ENCODE measurements around the gene MMP11. TPM values are rescaled to one million over a fixed set of nuclear protein-coding genes. Genes with fewer than 3 reads are reported as not detected.
A peak's percentile ranks its signal among the peaks of the same experiment; 100 is the strongest.

MMP11 gene
- total and polyA plus RNA-seq, 8 donors: 0.43 to 17.6 (median 0.74) TPM

DNA sequence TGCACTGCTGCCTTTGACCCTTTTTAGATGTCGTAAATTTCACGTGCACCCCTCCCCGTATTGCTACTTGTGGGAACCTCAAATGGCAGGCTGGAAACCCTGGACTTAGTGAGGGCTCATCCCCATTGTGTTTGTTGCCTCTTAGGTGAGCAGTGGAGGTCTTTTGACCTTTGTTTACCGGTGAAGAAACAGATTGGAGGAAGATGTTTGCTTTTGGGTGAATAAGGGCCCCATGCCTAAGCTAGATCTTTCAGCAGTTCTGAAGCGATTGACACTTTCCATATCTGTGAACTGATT lies 14.9 kb downstream of the MMP11 start:
- Histone ChIP-seq H3K4me3 (peak overlapping the region; percentile 60 to 94 (median 88)), H3K27ac (peak overlapping the region; percentile 97 to 100 (median 99)), H3K27me3 (no peaks in the 10 kb centered on the region), H3K4me1 (peaks cover 16 to 33% (median 16%) of the 10 kb centered on the region in 3 donors), H3K36me3 (peaks cover 0 to 8% (median 0%) of the 10 kb centered on the region in 3 donors), H3K9me3 (no peaks in the 10 kb centered on the region)
- TF ChIP-seq, protein P1, sequence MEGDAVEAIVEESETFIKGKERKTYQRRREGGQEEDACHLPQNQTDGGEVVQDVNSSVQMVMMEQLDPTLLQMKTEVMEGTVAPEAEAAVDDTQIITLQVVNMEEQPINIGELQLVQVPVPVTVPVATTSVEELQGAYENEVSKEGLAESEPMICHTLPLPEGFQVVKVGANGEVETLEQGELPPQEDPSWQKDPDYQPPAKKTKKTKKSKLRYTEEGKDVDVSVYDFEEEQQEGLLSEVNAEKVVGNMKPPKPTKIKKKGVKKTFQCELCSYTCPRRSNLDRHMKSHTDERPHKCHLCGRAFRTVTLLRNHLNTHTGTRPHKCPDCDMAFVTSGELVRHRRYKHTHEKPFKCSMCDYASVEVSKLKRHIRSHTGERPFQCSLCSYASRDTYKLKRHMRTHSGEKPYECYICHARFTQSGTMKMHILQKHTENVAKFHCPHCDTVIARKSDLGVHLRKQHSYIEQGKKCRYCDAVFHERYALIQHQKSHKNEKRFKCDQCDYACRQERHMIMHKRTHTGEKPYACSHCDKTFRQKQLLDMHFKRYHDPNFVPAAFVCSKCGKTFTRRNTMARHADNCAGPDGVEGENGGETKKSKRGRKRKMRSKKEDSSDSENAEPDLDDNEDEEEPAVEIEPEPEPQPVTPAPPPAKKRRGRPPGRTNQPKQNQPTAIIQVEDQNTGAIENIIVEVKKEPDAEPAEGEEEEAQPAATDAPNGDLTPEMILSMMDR (IDR thresholded peaks at IDR 0.05): no peak
- no peak for FAIRE-seq
- intact Hi-C loops (cut with DNase I): no loop called here
- WGBS, 2 donors: 0% methylated on average over 5 of the region's 5 CpGs
- ATAC-seq: peak; percentile 1 to 16 (median 11)
- DNase-seq: no peak

DNA sequence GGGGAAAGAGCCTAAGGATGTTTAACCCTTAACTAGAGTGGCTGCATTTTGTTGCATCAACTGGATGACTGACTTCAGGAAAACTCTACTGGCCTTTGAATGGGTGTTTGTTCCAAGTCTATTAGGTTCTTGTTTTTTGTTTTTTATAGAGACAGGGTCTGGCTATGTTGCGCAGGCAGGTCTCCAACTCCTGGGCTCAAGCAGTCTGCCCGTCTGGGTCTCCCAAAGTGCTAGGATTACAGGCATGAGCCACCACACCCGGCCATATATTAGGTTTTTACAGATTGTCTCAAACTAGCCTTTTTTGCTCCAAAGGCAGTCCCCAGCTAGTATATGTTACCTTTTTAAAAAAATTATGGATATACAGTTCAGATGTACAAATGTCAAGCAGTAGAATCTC lies 15.3 kb downstream of the MMP11 start:
- FAIRE-seq: no peak
- no peaks in the 10 kb centered on the region for H3K27me3 ChIP-seq
- ATAC-seq: no peak
- DNase-seq: peak in 1 of 6 donors; percentile 4
- H3K4me3 ChIP-seq: peak overlapping the region; percentile 60 to 94 (median 88)
- TF ChIP-seq, protein P1 (IDR thresholded peaks at IDR 0.05): no peak
- no peaks in the 10 kb centered on the region for H3K9me3 ChIP-seq
- peaks cover 16 to 33% (median 16%) of the 10 kb centered on the region in 3 donors for H3K4me1 ChIP-seq
- intact Hi-C loops (cut with DNase I): no loop called here
- peaks cover 0 to 11% (median 0%) of the 10 kb centered on the region in 3 donors for H3K36me3 ChIP-seq
- H3K27ac ChIP-seq: no peak overlapping the region
- 60 to 64% methylated on average over 3 of the region's 3 CpGs for WGBS, 2 donors

DNA sequence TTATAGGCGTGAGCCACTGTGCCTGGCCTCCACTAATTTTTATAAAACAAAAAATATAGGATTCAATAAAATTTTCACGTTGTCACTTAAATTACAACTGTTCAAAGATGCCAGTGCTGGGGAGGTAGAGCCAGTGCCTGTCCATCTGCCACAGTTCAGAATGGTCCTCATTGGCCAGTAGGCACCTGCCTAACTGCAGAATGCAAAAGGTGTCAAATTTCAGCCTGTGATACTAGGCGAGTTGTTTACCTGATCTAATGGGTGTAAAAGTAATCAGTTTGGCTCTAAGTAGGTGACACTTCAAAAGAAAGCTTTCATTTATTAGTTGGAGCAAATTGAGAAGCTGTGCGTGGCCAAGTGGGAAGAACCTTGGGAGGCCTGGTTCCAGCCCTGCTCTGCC lies 16.5 kb downstream of the MMP11 start:
- intact Hi-C loops (cut with DNase I): no loop called here
- WGBS, 2 donors: 34 to 38% methylated on average over 4 of the region's 4 CpGs
- Histone ChIP-seq H3K9me3 (no peaks in the 10 kb centered on the region), H3K36me3 (peaks cover 0 to 21% (median 2%) of the 10 kb centered on the region in 3 donors), H3K27ac (no peak overlapping the region), H3K4me3 (no peak overlapping the region), H3K27me3 (no peaks in the 10 kb centered on the region), H3K4me1 (peaks cover 10 to 28% (median 10%) of the 10 kb centered on the region in 3 donors)
- TF ChIP-seq, protein P1 (IDR thresholded peaks at IDR 0.05): no peak
- DNase-seq (peak in 1 of 6 donors; percentile 18), FAIRE-seq (no peak), ATAC-seq (no peak)

DNA sequence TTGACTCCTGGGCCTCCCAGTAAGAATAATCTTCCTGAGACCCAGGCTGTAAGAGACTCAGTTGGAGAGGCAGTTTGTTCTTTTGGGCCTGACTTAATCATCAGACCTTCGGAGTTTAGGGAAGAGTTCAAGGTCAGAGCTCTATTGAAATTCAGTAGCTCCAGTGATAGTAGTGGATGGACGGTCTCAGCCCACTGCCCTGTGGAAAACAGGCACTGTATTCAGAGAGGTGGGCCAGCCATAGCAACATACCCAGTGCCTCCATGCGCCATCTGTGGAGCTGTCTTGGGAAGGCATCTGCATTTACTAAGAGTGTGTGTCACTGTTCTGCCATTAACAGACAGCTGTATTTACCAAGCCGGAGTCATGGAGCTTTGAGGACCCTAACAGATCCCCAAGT lies 17.0 kb downstream of the MMP11 start:
- H3K27me3 ChIP-seq: no peaks in the 10 kb centered on the region
- H3K4me1 ChIP-seq: peaks cover 8 to 24% (median 9%) of the 10 kb centered on the region in 3 donors
- ATAC-seq: no peak
- peak in 1 of 6 donors; percentile 8 for DNase-seq
- intact Hi-C loops (cut with DNase I): no loop called here
- peaks cover 0 to 26% (median 7%) of the 10 kb centered on the region in 3 donors for H3K36me3 ChIP-seq
- H3K27ac ChIP-seq: no peak overlapping the region
- 61 to 62% methylated on average over 4 of the region's 4 CpGs for WGBS, 2 donors
- H3K4me3 ChIP-seq: no peak overlapping the region
- TF ChIP-seq, protein P1 (IDR thresholded peaks at IDR 0.05): no peak
- no peaks in the 10 kb centered on the region for H3K9me3 ChIP-seq
- FAIRE-seq: no peak

DNA sequence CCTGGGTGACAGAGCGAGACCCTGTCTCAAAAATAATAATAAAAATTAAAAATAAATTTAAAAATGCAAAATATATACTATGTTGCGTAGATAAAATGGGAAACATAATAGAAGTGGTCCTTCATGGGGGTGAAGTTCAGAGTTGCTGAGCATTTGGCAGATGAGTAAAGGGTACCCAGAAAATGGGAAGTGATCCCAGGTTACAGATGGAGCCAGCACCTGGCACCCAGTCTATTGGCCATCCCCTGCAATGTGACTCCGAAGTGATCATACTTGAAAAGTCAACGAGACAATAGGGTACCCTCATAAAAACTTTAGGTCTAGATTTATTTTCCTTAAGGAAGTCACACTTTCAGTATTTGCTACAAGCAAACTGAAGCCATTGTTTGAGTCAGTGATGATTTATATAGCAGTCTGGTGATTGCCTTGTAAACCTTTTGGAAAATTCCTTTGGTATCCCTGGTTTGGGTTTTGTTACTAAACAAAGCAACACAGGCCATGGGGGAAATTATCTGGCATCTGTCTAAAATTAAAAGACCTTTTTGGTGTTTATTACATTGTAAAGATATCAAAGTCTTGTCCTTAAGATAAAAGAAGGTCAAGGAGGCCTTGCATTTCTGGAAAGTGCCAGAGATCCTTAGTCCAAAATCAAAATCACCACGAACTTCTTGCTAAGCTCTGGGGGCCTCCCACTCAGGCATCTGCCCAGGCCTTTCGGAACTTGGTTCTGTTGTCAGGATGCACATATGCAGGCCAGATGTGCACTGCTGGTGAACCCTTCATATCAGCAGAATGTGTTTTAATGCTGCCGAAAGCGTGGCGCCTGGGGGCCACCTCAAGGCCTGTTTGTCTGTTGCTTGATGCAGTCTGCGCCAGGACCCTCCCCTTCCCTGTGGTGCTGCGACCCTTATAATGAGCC lies 18.4 kb downstream of the MMP11 start:
- TF ChIP-seq, protein P1 (IDR thresholded peaks at IDR 0.05): no peak
- ATAC-seq: no peak
- peaks cover 8 to 24% (median 9%) of the 10 kb centered on the region in 3 donors for H3K4me1 ChIP-seq
- H3K9me3 ChIP-seq: no peaks in the 10 kb centered on the region
- 73 to 88% methylated on average over 11 of the region's 11 CpGs for WGBS, 2 donors
- no peaks in the 10 kb centered on the region for H3K27me3 ChIP-seq
- intact Hi-C loops (cut with DNase I): no loop called here
- FAIRE-seq: no peak
- H3K36me3 ChIP-seq: peaks cover 0 to 34% (median 12%) of the 10 kb centered on the region in 3 donors
- no peak overlapping the region for H3K4me3 ChIP-seq
- peak in 1 of 6 donors; percentile 24 for DNase-seq
- no peak overlapping the region for H3K27ac ChIP-seq
